CD14-positive monocyte (primary cell): Measurements from ENCODE around the gene STK32B. TPM values are rescaled to one million over a fixed set of nuclear protein-coding genes. Genes with fewer than 3 reads are reported as not detected.

Experiments
- DNase-seq, 3 donors: peaks; one replicate each; pipeline ENCODE4 v3.0.0-alpha.2; 2011 to 2022
- H2AFZ ChIP-seq: 2 replicates; pipeline ENCODE4 v1.6.0; 2012; ENCODE audit warnings: mild to moderate bottlenecking, low read depth, low read length, inconsistent platforms; ENCODE audit not compliant: insufficient read depth, poor library complexity, severe bottlenecking
- H3K27ac ChIP-seq, 2 donors: 1 replicate in 1 of 2; 2 replicates in 1 of 2; pipeline ENCODE4 v1.5.1; 2012 to 2013; ENCODE audit warnings: low read length in 2 of 2, control low read depth in 1 of 2, inconsistent platforms in 1 of 2, low read depth in 1 of 2, mild to moderate bottlenecking in 1 of 2
- H3K27me3 ChIP-seq, 2 donors: one replicate each; pipeline versions ENCODE4 v1.6.0 to v1.6.1; 2011 to 2013; ENCODE audit warnings: low read length in 2 of 2; ENCODE audit not compliant: control insufficient read depth in 2 of 2, insufficient read depth in 2 of 2
- H3K36me3 ChIP-seq, 2 donors: replicated peaks in 1 of 2; 1 replicate in 1 of 2; 2 replicates in 1 of 2; pipeline versions ENCODE4 v1.5.1 to v1.6.1; 2012 to 2013; ENCODE audit warnings: low read length in 2 of 2, control low read depth in 1 of 2, inconsistent platforms in 1 of 2, mild to moderate bottlenecking in 1 of 2; ENCODE audit not compliant: insufficient read depth in 2 of 2, control insufficient read depth in 1 of 2
- H3K4me1 ChIP-seq, 2 donors: 1 replicate in 1 of 2; 2 replicates in 1 of 2; pipeline versions ENCODE4 v1.5.1 to v1.6.1; 2012 to 2013; ENCODE audit warnings: low read length in 2 of 2, control low read depth in 1 of 2, inconsistent platforms in 1 of 2, mild to moderate bottlenecking in 1 of 2, moderate library complexity in 1 of 2; ENCODE audit not compliant: insufficient read depth in 2 of 2, control insufficient read depth in 1 of 2
- H3K4me2 ChIP-seq: replicated peaks from 2 replicates; pipeline ENCODE3; 2012; ENCODE audit warnings: low read length, moderate library complexity, mild to moderate bottlenecking; ENCODE audit not compliant: poor library complexity, severe bottlenecking; ENCODE audit errors: extremely low read depth
- H3K4me3 ChIP-seq, 3 experiments: fragments of 200-600 bp in 1 of 3; sonication (generic) in 1 of 3; replicated peaks in 1 of 3; 1 replicate in 2 of 3; 2 replicates in 1 of 3; pipeline ENCODE4 v1.5.1; 2011 to 2013; ENCODE audit warnings: low read length in 3 of 3, mild to moderate bottlenecking in 3 of 3, control low read depth in 2 of 3, low read depth in 2 of 3, inconsistent platforms in 1 of 3, moderate library complexity in 1 of 3
- H3K79me2 ChIP-seq: 2 replicates; pipeline ENCODE4 v1.6.0; 2012; ENCODE audit warnings: mild to moderate bottlenecking, control low read depth, inconsistent platforms, low read length, moderate library complexity; ENCODE audit not compliant: insufficient read depth
- H3K9ac ChIP-seq: 2 replicates; pipeline ENCODE4 v1.6.0; 2017; ENCODE audit warnings: low read length, mild to moderate bottlenecking; ENCODE audit not compliant: insufficient read depth, poor library complexity, severe bottlenecking
- H3K9me3 ChIP-seq, 2 donors: replicated peaks in 1 of 2; 1 replicate in 1 of 2; 2 replicates in 1 of 2; pipeline versions ENCODE4 v1.5.1 to v1.6.1; 2012 to 2013; ENCODE audit warnings: low read length in 2 of 2, control low read depth in 1 of 2; ENCODE audit not compliant: control insufficient read depth in 1 of 2, insufficient read depth in 1 of 2
- H4K20me1 ChIP-seq: 2 replicates; pipeline ENCODE4 v1.6.0; 2012; ENCODE audit warnings: mild to moderate bottlenecking, low read length, control low read depth, moderate library complexity; ENCODE audit not compliant: insufficient read depth
- H3K27ac Mint-ChIP-seq, 7 donors: one replicate each; pipeline ENCODE4 v1.8.0; 2020; ENCODE audit warnings: mild to moderate bottlenecking in 7 of 7, mixed read lengths in 7 of 7, moderate library complexity in 6 of 7, inconsistent platforms in 2 of 7
- H3K27me3 Mint-ChIP-seq, 3 donors: one replicate each; pipeline ENCODE4 v1.8.0; 2021 to 2022; ENCODE audit warnings: low read depth in 3 of 3, mild to moderate bottlenecking in 3 of 3, mixed read lengths in 3 of 3, moderate library complexity in 3 of 3, inconsistent platforms in 1 of 3
- H3K36me3 Mint-ChIP-seq, 2 donors: one replicate each; pipeline ENCODE4 v1.8.0; 2020; ENCODE audit warnings: mixed read lengths in 2 of 2, inconsistent platforms in 1 of 2, mild to moderate bottlenecking in 1 of 2
- H3K4me1 Mint-ChIP-seq: one replicate; pipeline ENCODE4 v1.8.0; 2020; ENCODE audit warnings: mild to moderate bottlenecking, mixed read lengths
- H3K4me3 Mint-ChIP-seq, 2 donors: one replicate each; pipeline ENCODE4 v1.8.0; 2020; ENCODE audit warnings: mild to moderate bottlenecking in 2 of 2, mixed read lengths in 2 of 2, moderate library complexity in 1 of 2
- H3K9me3 Mint-ChIP-seq, 7 donors: one replicate each; pipeline ENCODE4 v1.8.0; 2020 to 2022; ENCODE audit warnings: mixed read lengths in 7 of 7, mild to moderate bottlenecking in 6 of 7, moderate library complexity in 6 of 7, inconsistent platforms in 2 of 7
- WGBS: methylation state at CpG from one replicate; pipeline ENCODE4 v1.1.5; 2013; ENCODE audit warnings: missing lambda C conversion rate; ENCODE audit not compliant: insufficient coverage; 5-methylcytosine and 5-hydroxymethylcytosine counted together
- intact Hi-C, 2 donors: fragments of 100-400 bp; cut with micrococcal nuclease; formaldehyde crosslinking; loops; one replicate each; pipeline versions ENCODE4 v1.15.0 to v1.15.1; 2023
- polyA plus RNA-seq, 3 donors: library from polyadenylated mRNA; depleted of rRNA in 1 of 3; unstranded in 2 of 3; stranded (reverse) in 1 of 3; fragments of 300-500 nt in 2 of 3; fragments of >200 nt in 1 of 3; fragmentation: Illumina TruSeq in 2 of 3; gene quantifications; 1 replicate in 2 of 3; 2 replicates in 1 of 3; pipeline ENCODE4 v1.2.3, GENCODE V29; 2012 to 2021
- TF ChIP-seq, protein P1 (sequence below): fragments of 200-600 bp; IDR thresholded peaks from one replicate; pipeline ENCODE4 v1.8.0; 2022; ENCODE audit warnings: antibody characterized with exemption, mild to moderate bottlenecking

Gene STK32B
- polyA plus RNA-seq, 3 donors = 0.61 to 1.7 (median 0.75) TPM

DNA sequence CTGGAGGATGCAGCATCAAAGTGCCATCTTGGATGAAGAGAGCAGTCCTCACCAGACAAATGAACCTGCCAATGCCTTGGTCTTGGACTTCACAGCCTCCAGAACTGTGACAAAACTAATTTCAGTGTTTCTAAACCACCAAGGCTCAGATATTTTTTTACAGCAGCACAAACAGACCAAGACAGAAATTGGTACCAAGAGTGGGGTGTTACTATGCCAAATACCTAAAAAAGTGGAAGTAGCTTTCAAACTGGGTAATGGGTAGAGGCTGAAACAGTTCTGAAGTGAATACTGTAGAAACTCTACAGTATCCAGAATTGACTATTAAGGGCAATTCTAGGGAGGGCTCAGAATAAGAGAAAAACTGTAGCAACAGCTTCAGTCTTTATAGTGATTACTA is 170.8 kb downstream of the STK32B start:
- no peak overlapping the region for H3K27ac Mint-ChIP-seq
- no peak overlapping the region for H2AFZ ChIP-seq
- peaks cover 0 to 3% (median 2%) of the 10 kb centered on the region in 3 donors for H3K27me3 Mint-ChIP-seq
- no peaks in the 10 kb centered on the region for H3K4me1 Mint-ChIP-seq
- H3K27me3 ChIP-seq = no peaks in the 10 kb centered on the region
- no peaks in the 10 kb centered on the region for H3K79me2 ChIP-seq
- H3K4me2 ChIP-seq = no peak overlapping the region
- no peak overlapping the region for H3K27ac ChIP-seq
- no peak for DNase-seq
- peaks cover 0 to 35% (median 18%) of the 10 kb centered on the region in 7 donors for H3K9me3 Mint-ChIP-seq
- intact Hi-C loops = no loop called here
- TF ChIP-seq, protein P1, sequence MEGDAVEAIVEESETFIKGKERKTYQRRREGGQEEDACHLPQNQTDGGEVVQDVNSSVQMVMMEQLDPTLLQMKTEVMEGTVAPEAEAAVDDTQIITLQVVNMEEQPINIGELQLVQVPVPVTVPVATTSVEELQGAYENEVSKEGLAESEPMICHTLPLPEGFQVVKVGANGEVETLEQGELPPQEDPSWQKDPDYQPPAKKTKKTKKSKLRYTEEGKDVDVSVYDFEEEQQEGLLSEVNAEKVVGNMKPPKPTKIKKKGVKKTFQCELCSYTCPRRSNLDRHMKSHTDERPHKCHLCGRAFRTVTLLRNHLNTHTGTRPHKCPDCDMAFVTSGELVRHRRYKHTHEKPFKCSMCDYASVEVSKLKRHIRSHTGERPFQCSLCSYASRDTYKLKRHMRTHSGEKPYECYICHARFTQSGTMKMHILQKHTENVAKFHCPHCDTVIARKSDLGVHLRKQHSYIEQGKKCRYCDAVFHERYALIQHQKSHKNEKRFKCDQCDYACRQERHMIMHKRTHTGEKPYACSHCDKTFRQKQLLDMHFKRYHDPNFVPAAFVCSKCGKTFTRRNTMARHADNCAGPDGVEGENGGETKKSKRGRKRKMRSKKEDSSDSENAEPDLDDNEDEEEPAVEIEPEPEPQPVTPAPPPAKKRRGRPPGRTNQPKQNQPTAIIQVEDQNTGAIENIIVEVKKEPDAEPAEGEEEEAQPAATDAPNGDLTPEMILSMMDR = no peak
- no peaks in the 10 kb centered on the region for H3K36me3 ChIP-seq
- no peak overlapping the region for H3K4me3 Mint-ChIP-seq
- no peak overlapping the region for H3K9ac ChIP-seq
- no peaks in the 10 kb centered on the region for H4K20me1 ChIP-seq
- H3K4me1 ChIP-seq = no peaks in the 10 kb centered on the region
- peaks cover 15 to 22% of the 10 kb centered on the region in 2 donors for H3K9me3 ChIP-seq
- no peaks in the 10 kb centered on the region for H3K36me3 Mint-ChIP-seq
- no peak overlapping the region for H3K4me3 ChIP-seq

DNA sequence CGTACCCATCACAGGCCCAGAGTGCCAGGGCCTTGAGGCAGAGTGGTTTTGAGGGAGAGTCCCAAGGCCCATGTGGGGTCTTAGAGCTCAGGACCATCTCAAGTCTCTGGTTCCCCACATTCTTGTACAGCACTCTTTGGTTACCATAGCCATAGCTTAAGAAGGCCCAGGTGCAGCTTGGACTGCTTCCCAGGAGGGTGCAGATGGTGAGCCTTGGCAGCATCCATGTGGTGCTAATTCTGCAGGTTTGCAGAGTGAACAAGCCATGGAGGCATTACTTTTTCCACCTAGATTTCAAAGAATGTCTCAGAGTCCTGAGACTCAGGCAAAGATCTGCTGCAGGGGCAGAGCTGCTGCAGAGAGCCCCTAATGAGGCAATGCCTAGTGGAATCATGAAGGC is 171.7 kb downstream of the STK32B start:
- Histone ChIP-seq H3K4me2 (no peak overlapping the region), H3K27me3 (no peaks in the 10 kb centered on the region), H3K27ac (no peak overlapping the region), H2AFZ (no peak overlapping the region), H3K4me3 (no peak overlapping the region), H4K20me1 (no peaks in the 10 kb centered on the region), H3K9me3 (peaks cover 15 to 22% of the 10 kb centered on the region in 2 donors), H3K9ac (no peak overlapping the region), H3K79me2 (no peaks in the 10 kb centered on the region), H3K36me3 (no peaks in the 10 kb centered on the region), H3K4me1 (no peaks in the 10 kb centered on the region)
- no peaks in the 10 kb centered on the region for H3K36me3 Mint-ChIP-seq
- no peak overlapping the region for H3K27ac Mint-ChIP-seq
- H3K27me3 Mint-ChIP-seq = peaks cover 0 to 3% (median 0%) of the 10 kb centered on the region in 3 donors
- TF ChIP-seq, protein P1 = no peak
- no peaks in the 10 kb centered on the region for H3K4me1 Mint-ChIP-seq
- intact Hi-C loops = no loop called here
- no peak overlapping the region for H3K4me3 Mint-ChIP-seq
- DNase-seq = no peak
- WGBS = 100% methylated on average over 1 of the region's 1 CpG
- H3K9me3 Mint-ChIP-seq = peaks cover 0 to 35% (median 18%) of the 10 kb centered on the region in 7 donors
